Islet precursor cell (in vitro differentiated cells): ENCODE measurements around the gene PMS1.
"Not testable (repeated sequence)": the region's sequence is repeated elsewhere in the genome, so short reads cannot be mapped to it uniquely, and the experiment has no call there.

Experiments
- DNase-seq: peaks from one replicate; pipeline ENCODE4 v3.0.0-alpha.2; 2018

PMS1 gene

DNA sequence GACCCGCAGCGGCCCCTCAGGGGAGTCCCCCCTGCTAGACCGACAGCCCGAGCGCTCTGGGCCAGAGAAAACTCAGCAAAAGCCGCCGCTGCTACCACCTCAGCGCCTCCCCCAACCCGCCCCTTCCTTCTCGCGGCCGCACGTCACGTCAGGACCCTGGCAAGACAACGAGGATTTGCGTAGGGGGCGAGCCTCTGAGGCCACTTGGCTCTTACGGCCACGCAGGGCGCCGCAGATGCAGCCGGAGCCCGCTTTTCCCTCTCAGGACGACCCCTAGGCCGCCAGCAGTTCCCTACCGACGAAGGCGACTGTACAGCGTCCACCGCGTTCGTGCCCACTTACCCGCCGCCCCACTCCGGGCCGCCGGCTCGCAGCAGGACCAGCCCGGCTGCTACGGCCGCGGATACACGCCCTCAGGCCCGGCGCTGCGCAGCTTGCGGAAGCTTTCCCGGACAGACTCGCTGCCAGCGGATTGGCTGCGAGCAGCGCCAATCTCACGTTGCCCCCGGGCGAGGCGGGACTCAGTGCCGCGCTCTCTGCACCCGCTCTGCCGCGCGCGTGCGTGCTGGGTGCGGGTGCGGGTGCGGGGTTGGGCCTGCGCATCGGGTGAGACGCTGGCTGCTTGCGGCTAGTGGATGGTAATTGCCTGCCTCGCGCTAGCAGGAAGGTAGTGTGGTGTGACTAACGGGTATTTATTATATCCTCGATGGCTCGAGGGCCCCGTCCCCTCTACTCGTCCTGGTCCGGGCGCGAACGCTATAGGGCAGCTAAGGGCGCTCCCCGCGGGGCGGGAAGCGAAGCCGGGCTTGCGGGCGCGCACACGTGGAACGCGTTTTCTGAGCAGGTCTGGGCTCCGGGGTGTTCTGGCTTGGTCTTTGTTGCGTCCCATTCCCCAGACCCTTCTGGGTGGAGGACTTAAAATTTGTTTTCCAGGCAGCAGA is at the start of gene PMS1, which contains the start of gene ORMDL1:
TSS of gene PMS1 (plus strand) at position 524 of the 941 bp plus-strand sequence. CDS start 7,360 bp downstream, outside the sequence.
TSS of gene ORMDL1 (minus strand) at position 413 of the 941 bp plus-strand sequence. CDS start 1,744 bp downstream, outside the sequence.
- peak; percentile 97 for DNase-seq

DNA sequence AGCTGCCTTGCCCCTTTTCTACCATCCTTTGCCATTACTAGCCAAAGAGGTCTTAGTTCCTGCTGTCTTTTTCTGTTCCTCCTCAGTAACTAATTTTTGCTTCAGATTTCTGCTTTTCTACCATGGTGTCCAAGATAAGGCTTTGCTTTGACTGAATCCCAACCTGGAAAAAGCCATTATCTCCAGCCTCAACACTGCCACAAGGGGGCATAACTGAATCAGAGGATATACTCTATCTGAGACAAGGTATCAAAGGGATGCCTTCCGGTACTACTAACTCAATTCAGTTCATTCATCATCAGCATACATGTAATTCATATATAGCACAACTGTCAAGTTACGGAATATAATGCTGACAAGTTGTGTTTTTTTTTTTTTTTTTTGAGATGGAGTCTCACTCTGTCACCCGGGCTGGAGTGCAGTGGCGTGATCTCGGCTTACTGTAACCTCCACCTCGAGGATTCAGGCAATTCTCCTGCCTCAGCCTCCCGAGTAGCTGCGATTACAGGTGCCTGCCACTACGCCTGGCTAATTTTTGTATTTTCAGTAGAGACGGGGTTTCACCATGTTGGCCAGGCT is 33.1 kb upstream of the PMS1 start:
- DNase-seq: no peak

DNA sequence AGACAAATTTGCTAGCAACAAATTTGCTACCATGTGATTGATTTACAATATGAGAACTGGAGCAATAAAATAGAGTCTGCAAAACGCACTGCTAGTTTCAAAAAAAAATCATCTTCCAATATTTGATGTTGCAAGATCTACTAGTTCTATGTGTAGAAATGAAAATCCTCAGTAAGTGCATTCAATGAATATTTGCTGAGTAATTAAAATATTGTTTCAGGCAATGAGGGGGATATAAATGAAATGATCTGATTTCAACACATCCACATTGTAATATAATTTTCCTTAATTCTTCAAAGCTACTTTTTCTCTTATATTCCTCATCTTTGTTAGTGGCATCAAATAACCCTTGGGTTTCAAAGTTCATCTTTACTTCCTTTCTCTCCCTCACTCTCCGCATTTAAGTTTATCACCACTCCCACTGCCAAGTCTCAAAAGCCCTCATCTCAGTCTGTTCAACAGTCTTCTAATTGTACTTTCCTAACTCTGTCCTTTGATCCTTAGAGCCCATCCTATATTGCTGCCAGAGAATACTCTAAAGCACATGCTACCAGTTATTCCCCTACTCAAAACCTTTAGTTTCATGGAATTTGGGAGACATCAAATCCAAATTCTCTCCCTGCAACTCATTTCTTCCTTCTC is 27.8 kb upstream of the PMS1 start:
- DNase-seq: no peak

DNA sequence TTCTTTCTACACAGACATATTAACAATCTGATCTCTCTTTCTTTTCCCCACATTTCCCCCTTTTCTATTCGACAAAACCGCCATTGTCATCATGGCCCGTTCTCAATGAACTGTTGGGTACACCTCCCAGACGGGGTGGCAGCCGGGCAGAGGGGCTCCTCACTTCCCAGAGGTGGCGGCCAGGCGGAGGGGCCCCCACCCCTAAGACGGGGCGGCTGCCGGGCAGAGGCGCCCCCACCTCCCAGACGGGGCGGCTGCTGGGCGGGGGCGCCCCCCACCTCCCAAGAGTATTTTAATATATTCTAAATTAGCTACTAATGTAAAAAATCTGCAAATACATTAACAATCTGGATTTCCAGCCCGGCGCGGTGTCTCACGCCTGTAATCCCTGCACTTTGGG is 24.1 kb upstream of the PMS1 start:
- not testable (repeated sequence) for DNase-seq

DNA sequence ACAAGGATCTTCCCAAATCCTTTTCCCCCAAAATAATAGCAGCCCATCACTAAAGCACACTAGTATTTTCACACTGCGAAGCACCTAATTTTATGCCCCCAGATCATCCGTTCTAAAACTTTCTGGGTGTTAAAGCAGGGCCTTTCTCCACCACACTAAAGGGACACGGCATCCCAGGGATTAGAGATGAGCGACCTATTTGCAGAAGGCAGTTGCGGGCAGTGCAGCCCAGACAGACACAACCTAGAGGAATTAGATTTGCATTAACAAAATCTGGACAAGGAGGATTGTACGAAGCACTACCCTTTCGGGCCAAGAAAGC is 22.1 kb upstream of the PMS1 start:
- DNase-seq: no peak

DNA sequence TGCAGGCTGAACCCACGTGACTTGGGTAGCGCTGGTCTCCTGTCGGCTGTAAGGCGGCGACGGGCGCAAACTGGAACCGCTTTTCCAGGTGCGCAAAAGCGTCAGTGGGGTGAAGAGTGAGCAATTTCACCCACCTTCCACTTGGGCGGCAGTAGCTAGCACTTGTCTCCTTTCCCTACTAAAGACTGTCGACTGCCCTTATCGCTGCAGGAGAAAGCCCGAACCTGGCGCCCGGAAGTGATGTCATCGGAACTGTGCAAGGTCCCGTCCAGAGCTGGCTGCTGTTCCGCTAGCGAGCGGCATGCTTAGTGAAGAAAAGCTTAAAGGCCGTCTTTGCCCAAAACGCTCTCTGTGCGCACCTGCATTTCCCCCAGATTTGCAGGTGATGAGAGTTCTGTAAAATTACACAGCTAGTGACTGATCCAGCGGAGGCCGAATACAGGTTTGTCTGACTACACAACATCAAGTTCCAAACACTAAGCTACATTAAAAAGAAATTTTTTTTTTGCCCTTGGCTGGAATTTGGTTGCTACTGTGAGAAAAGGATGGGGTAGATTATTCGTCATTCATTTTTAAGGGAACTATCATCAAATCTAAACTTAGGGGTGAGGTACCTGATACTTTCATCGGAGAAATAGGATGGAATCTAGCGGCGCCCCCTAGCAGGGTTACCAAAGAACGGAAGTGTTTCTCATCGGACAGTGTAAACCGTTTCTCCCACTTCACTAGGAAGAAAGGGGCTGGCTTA is 21.5 kb upstream of the PMS1 start, which contains the start of gene OSGEPL1:
TSS of gene OSGEPL1 (minus strand) at position 242 of the 748 bp plus-strand sequence. CDS start 1,152 bp downstream, outside the sequence.
- DNase-seq: peak; percentile 97

DNA sequence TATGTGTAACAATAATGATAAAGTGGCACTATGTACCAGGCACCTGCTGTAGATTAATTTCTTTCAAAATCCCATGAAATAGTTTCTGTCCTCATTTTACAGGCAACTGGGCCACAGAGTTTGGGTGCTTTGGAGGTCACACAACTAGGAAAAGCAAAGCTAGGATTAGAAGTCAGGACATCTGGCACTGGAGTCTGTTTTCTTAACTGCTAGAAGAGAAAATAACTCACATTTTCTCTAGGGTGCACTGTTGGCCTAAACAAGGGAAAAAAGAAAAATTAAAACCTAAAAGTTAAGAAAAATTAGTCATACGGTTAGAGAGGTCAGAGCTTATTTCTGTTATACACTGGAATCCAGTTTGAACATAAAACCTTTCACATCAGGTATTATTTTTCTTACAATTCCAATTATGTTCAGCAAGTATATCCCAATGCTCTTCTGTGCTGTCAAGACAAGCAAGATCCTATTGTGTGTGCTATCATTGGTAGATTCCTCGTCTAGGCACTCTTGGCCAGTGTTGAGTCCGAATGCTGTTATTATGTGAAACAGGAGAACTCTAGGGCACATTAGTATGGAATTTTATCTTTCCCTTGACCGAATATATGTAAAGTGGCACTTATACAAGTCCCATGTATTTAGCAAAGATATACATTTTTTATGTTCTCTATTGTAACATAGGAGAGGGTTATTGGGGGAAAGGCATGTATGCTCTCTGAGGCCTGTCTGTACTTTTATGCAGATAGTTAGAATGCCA is 20.2 kb upstream of the PMS1 start:
- DNase-seq: no peak

DNA sequence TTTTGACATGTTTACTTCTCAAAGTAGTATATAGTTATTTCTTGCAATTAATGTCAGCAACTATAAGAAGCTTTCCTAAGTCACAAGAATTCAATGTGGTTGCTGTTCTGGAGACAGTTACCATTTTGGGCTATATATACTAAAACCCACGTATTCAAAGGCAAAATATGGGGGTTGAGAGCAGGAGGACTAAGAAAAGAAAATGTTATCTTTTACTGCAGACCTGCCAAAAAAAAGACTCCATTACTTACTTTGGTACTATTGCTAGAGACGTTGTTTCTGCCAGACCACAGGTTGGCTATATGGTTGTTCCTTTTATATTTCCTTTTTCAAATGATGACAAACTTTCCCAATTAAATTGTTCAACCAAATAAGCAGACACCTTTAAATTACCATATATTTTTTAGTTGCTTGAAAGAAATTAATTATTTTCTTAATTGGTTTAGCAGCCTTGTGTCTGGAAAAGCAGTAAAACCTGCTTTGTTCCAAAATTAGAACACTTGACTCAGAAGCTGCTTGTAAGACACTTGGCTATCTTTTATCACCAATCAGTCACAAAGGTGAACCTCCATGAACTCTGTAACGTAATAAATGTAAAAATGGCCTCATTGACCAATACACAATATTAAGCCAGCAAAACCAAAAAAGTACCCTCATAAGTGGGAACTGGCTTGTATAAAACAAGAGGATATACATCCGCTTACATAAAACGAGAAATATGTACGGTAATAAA is 13.5 kb upstream of the PMS1 start:
- no peak for DNase-seq

DNA sequence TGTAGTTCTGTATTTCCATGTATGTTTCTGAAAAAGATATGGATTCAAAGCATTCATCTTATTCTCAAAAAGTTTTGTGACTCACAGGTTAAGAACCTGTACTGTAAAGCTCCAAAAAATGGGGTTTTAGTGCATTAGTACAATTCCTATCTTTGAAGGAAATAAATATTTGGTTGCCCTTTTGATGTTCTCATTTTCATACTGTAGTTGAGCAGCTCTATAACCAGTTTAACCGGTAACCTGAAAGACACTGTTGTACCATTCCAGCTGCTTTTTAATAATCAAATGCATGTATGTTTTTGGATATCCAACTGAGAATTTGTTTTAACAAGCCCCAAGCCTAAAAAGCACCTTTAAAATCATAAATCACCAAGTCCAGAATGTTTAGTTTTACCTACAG is 12.0 kb upstream of the PMS1 start:
- no peak for DNase-seq

DNA sequence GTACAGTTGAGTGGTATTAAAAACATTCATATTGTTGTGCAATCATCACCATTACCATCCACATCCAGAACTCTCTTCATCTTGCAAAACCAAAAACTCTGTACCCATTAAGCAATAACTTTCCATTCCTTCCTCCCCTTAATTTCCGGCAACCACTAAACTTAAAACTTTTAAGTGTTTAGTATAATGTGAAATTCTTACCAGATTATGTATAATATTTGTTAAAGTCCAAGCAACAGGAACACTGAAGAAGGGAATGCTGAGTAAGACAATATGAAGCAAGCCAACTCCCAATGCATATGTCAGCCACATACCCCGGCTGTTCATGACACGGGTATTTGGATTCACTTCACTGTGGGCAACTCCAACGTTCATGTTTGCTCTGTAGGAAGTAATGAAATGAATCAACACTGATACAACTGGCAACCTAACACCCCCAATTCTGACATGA is 2.0 kb upstream of the PMS1 start:
- DNase-seq: no peak

DNA sequence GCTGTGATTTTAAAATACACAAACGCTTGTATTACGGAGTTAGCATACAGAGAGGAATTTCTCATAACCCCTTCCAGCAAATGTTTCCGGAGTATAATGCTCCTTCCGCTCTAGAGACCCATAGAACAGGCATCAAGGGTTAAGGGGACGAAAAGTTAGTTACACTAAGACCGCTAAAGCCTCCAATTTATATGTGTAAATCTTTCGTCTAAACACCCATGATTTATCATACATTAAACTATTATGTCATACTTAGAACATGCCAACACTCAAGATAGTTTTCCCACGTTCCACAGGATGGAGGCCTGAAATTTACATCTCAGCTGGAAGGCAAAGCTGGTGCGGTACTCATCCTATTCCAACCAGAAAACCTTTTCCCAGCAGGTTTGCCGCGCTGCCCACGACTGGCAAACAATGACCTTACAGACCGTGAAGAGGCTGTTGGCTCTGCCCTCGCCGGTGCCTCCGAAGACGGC is 761 bp upstream of the PMS1 start:
- DNase-seq: no peak

DNA sequence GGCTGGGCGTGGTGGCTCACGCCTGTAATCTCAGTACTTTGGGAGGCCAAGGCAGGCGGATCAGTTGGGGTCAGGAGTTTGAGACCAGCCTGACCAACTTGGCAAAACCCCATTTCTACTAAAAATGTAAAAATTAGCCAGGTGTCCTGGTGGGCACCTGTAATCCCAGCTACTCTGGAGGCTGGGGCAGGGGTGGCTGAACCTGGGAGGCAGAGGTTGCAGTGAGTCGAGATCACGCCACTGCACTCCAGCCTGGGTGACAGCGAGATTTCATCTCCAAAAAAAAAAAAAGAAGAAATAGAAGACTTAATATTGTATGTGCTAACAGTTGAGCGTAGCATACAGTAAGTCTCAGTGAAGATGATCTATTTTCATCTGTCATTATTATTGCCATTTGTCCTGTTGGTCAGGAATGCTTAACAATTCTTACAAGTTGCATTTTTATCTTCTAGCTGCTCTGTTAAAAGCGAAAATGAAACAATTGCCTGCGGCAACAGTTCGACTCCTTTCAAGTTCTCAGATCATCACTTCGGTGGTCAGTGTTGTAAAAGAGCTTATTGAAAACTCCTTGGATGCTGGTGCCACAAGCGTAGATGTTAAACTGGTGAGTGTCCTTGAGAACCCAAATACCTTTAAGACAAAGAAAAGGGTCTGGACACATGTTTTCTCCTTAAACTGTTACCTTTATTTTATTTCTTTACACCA is 7.2 kb downstream of the PMS1 start:
- DNase-seq: no peak

DNA sequence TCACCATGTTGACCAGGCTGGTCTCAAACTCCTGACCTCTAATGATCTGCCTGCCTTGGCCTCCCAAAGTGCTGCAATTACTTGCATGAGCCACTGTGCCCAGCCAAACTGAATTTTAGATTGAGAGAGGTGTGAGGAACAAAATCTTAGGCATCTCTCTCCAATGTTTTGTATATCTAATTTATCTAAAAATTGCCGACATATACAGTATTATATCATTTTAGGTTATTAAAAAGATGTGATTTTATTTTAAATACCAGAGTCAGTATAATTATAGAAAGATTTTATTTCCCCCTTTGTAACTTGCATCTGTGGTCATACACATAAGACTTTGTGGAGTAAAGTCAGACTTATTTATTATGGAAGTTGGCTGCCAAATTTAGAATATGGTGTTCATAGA is 10.1 kb downstream of the PMS1 start:
- no peak for DNase-seq

DNA sequence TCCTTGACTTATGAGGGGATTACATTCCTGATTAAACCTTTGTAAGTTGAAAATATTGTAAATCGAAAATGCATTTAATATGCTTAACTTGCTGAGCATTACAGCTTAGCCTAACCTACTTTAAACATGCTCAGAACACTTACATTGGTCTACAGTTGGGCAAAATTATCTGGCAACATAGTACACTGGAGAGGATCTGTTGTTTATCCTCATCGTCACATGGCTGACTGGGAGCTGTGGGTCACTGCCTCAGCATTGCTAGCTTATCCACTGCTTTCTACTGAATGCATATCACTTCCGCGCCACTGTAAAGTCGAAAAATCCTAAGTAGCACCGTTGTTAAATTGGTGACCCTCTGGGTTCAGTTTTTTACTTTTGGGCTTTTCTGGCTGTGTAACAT is 13.7 kb downstream of the PMS1 start:
- DNase-seq: no peak

DNA sequence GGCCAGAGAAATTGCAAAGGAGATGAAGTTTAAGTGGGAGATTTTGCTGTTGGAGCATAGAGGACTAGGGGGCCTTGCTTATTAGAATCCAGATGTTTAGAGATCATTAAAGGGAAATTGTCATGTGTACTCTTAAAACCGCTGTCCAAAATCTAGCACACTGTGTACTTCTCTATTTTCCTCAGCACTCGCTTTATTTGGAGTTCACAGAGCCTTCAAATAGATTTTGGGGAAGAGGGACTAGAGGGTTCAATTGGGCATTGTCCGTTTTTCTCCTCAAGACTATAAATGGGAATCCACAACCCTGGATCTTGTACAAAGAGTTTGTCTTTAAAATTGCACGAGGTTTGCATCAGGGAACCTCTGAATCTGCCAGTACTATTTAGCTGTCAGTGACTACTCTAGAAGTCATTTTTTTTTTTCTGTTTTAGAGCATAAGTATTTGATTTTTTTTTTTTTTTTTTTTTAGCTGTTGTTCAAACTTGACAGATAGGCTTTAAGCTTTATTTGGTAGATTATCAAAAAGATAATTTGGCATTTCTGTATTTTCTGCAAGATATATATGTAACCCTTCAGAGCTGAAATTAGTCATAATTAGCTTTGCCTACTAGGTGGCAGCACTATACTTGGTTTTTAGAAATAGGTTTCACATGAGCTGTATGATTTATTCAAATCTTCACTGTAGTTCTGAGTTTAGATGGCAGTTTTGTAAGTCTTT is 14.2 kb downstream of the PMS1 start:
- no peak for DNase-seq

DNA sequence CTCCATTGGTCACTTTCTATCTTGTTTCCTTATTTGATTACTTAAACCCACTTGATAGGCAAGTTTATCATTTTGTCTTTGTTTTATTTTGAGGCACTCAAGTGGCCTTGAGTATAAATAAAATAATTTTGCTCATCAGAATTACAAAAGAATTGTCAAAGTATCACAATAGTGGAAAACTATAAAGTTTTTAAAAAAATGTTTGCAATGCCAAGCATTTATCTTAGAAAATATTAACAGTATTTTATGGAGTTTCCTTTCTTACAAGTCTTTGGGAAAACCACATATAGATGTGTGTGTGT is 14.7 kb downstream of the PMS1 start:
- no peak for DNase-seq

DNA sequence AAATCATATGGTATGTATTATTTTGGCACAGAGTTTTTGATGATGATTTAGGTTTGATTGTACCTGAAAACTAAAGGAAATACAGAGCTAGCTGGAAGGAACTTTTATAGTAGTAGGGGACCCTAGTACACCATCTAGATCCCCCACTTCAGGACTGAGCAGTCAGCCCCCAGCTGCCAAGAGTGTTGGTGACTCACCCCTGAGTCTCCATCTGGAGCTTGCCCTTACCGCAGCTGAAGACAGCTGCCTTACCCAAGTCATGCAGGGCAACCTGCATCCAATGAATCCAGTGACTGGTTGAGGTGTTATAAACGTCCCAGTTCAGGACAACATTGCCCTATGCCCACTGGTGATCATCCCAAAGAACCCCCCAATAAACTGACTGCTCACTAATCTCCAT is 15.3 kb downstream of the PMS1 start:
- DNase-seq: no peak

DNA sequence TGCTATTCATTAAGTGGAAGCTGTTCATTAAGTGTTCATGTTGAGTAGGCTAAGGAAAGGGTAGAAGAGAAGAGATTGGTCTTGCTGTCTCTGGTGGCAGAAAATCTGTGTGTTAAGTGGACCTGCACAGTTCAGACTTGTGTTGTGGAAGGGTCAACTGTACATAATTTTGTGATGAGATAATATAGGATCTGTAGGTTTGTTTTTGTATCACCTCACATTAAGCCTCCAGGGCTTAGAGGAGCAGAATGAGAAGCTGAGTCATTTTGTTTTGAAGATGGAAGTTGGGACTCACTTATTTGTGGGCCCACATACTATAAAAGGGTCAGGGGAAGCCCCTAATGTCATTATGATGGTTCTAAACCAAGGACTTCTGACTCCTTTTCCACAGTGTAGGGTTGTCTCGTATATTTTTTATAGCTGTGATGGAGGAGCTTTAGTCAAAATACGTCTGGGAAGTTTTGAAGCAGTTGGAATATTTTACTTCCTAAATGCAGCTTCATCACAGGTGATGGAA is 18.2 kb downstream of the PMS1 start:
- no peak for DNase-seq

DNA sequence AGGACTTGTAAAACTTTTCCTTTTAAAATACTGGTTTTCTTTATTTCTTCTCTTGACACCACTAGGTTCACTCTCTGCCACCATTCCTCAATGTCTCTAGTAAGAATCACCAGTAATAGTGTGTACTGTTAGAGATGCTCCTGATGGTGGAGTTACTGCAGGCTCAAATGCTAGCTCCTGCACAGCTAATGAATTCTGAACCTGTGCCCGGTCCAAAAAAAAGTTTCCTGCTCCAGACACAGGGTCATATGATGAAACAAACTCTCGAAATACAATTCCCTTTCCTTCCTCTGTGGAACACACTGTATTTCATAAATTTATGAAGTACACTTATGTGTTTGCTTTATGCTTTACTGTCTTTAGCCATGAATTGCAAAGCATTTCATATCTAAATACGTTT is 19.2 kb downstream of the PMS1 start:
- no peak for DNase-seq
